HG02840 (cell line): ENCODE measurements around the gene SLC34A3.
"Not testable (repeated sequence)": the region's sequence is repeated elsewhere in the genome, so short reads cannot be mapped to it uniquely, and the experiment has no call there.

ENCODE experiments used
- ATAC-seq: cut with Tn5 transposase; IDR thresholded peaks from one replicate; pipeline ENCODE4 v1.9.1; 2021; ENCODE audit warnings: mild to moderate bottlenecking, moderate library complexity, moderate number of reproducible peaks; ENCODE audit not compliant: unreplicated experiment, low FRiP score

SLC34A3 gene

GRCh38 chr9:137240318-137240840 lies 9.7 kb downstream of the SLC34A3 start:
- peak; percentile 25 for ATAC-seq

- peak; percentile 72 for ATAC-seq
Measured at GRCh38 chr9:137240841-137241489, 10.3 kb downstream of the SLC34A3 start, which contains the start of gene TUBB4B. TUBB4B (plus strand) TSS chr9:137241287; CDS start chr9:137241361, 74 bp downstream.

- ATAC-seq, result no peak
Measured at GRCh38 chr9:137241490-137242268, 11.0 kb downstream of the SLC34A3 start.

GRCh38 chr9:137242269-137243203 lies 11.8 kb downstream of the SLC34A3 start:
- no peak for ATAC-seq

- not testable (repeated sequence) for ATAC-seq
Measured at GRCh38 chr9:137243266-137243625, 12.5 kb downstream of the SLC34A3 start.

- ATAC-seq, result no peak
Measured at GRCh38 chr9:137243626-137244485, 13.2 kb downstream of the SLC34A3 start.

GRCh38 chr9:137244486-137245449 lies 14.1 kb downstream of the SLC34A3 start:
- ATAC-seq, result no peak

GRCh38 chr9:137245450-137246421 lies 15.0 kb downstream of the SLC34A3 start:
- ATAC-seq, result no peak

- no peak for ATAC-seq
Measured at GRCh38 chr9:137247135-137247915, 16.6 kb downstream of the SLC34A3 start.

GRCh38 chr9:137247916-137248175 lies 17.1 kb downstream of the SLC34A3 start:
- ATAC-seq, result no peak

GRCh38 chr9:137250329-137251193 lies 19.9 kb downstream of the SLC34A3 start:
- no peak for ATAC-seq

- no peak for ATAC-seq
Measured at GRCh38 chr9:137251194-137251461, 20.4 kb downstream of the SLC34A3 start, which contains the start of gene STPG3. STPG3 (plus strand) TSS chr9:137251286; CDS start chr9:137251287, 1 bp downstream.

- ATAC-seq, result no peak
Measured at GRCh38 chr9:137251490-137252268, 21.0 kb downstream of the SLC34A3 start.

- no peak for ATAC-seq
Measured at GRCh38 chr9:137252555-137253506, 22.1 kb downstream of the SLC34A3 start.
